PC-3 (cell line): ENCODE measurements around the gene LY6G5C. TPM values are rescaled to one million over a fixed set of nuclear protein-coding genes. Genes with fewer than 3 reads are reported as not detected.

Experiments
- ATAC-seq: fragments of 200-7000 bp; cut with Tn5 transposase; 2 replicates; pipeline ENCODE4 v1.9.1; 2020; ENCODE audit warnings: mild to moderate bottlenecking, moderate library complexity
- BruUV-seq: library from RNA; stranded (reverse); fragments of 400-500 nt; replicated peaks from 2 replicates; lab custom pipeline; 2021; lab: Mats Ljungman, UMichigan
- CTCF ChIA-PET: fragments of 300-600 bp; sonication (Branson Sonifier 250); formaldehyde crosslinking; loops from one replicate; lab custom pipeline; 2022; ENCODE audit warnings: antibody characterized with exemption; lab: Charles Lee
- POLR2A ChIA-PET: fragments of 300-600 bp; sonication (Branson Sonifier 250); formaldehyde crosslinking; loops from one replicate; lab custom pipeline; 2022; ENCODE audit warnings: antibody characterized with exemption; ENCODE audit not compliant: unreplicated experiment; lab: Charles Lee
- DNase-seq: peaks from one replicate; pipeline ENCODE4 v3.0.0-alpha.2; 2015
- H2AFZ ChIP-seq: fragments of 300-600 bp; sonication (generic); 2 replicates; pipeline ENCODE4 v1.6.0; 2016; ENCODE audit warnings: antibody characterized with exemption, low read length
- H3F3A ChIP-seq: fragments of 300-600 bp; sonication (generic); one replicate; pipeline ENCODE4 v1.6.0; 2017; ENCODE audit warnings: antibody characterized with exemption, low read length, control low read depth, mild to moderate bottlenecking; ENCODE audit not compliant: unreplicated experiment
- H3K27ac ChIP-seq: fragments of 300-600 bp; sonication (generic); 2 replicates; pipeline ENCODE4 v1.5.1; 2016; ENCODE audit warnings: mild to moderate bottlenecking, low read length
- H3K27me3 ChIP-seq: fragments of 300-600 bp; sonication (generic); 2 replicates; pipeline ENCODE4 v1.6.1; 2016; ENCODE audit warnings: low read length, mixed read lengths
- H3K36me3 ChIP-seq: fragments of 300-600 bp; sonication (generic); 2 replicates; pipeline ENCODE4 v1.6.1; 2016; ENCODE audit warnings: low read depth, mixed run types, low read length, mixed read lengths
- H3K4me1 ChIP-seq: fragments of 300-600 bp; sonication (generic); 2 replicates; pipeline ENCODE4 v1.5.1; 2016; ENCODE audit warnings: low read length; ENCODE audit not compliant: insufficient read depth
- H3K4me2 ChIP-seq: fragments of 300-600 bp; sonication (generic); 2 replicates; pipeline ENCODE4 v1.6.0; 2016; ENCODE audit warnings: low read length
- H3K4me3 ChIP-seq: fragments of 300-600 bp; sonication (generic); 2 replicates; pipeline ENCODE4 v1.5.1; 2016; ENCODE audit warnings: mild to moderate bottlenecking, low read length, mixed read lengths
- H3K79me2 ChIP-seq: fragments of 300-600 bp; sonication (generic); 2 replicates; pipeline ENCODE4 v1.6.1; 2017; ENCODE audit warnings: low read length, mixed read lengths
- H3K9ac ChIP-seq: fragments of 300-600 bp; sonication (generic); 2 replicates; pipeline ENCODE4 v1.6.0; 2016; ENCODE audit warnings: mild to moderate bottlenecking, low read length
- H3K9me2 ChIP-seq: fragments of 300-600 bp; sonication (generic); replicated peaks from 2 replicates; pipeline ENCODE4 v1.6.1; 2016; ENCODE audit warnings: mixed run types, low read length, mixed read lengths
- H3K9me3 ChIP-seq: fragments of 300-600 bp; sonication (generic); 2 replicates; pipeline ENCODE4 v1.6.1; 2016; ENCODE audit warnings: low read length, mixed read lengths
- H4K20me1 ChIP-seq: fragments of 300-600 bp; sonication (generic); 2 replicates; pipeline ENCODE4 v1.6.1; 2016; ENCODE audit warnings: low read length, mixed read lengths
- EZH2 ChIP-seq: fragments of 300-600 bp; sonication (generic); IDR thresholded peaks from one replicate; pipeline ENCODE4 v1.6.1; 2017; ENCODE audit warnings: antibody characterized with exemption, mild to moderate bottlenecking, low read length; ENCODE audit not compliant: unreplicated experiment
- EZH2phosphoT487 ChIP-seq: fragments of 300-600 bp; sonication (generic); IDR thresholded peaks from 2 replicates; pipeline ENCODE4 v1.6.1; 2018; ENCODE audit warnings: mild to moderate bottlenecking, antibody characterized with exemption, low read length, borderline replicate concordance
- intact Hi-C: fragments of 100-400 bp; cut with micrococcal nuclease; formaldehyde crosslinking; loops from 2 replicates; pipeline ENCODE4 v1.9.0; 2023
- total RNA-seq: library from RNA; depleted of rRNA; stranded (reverse); fragments of >200 nt; gene quantifications from 2 replicates; pipeline ENCODE4 v1.2.3, GENCODE V29; 2014
- TF ChIP-seq, protein P1 (sequence below): fragments of 300-600 bp; sonication (generic); conservative IDR thresholded peaks from 2 replicates; pipeline ENCODE4 v1.5.1; 2017; ENCODE audit warnings: antibody characterized with exemption, low read depth, mild to moderate bottlenecking, low read length

The LY6G5C gene
- total RNA-seq, 1 experiment from 2014 or later = 1.8 TPM

DNA sequence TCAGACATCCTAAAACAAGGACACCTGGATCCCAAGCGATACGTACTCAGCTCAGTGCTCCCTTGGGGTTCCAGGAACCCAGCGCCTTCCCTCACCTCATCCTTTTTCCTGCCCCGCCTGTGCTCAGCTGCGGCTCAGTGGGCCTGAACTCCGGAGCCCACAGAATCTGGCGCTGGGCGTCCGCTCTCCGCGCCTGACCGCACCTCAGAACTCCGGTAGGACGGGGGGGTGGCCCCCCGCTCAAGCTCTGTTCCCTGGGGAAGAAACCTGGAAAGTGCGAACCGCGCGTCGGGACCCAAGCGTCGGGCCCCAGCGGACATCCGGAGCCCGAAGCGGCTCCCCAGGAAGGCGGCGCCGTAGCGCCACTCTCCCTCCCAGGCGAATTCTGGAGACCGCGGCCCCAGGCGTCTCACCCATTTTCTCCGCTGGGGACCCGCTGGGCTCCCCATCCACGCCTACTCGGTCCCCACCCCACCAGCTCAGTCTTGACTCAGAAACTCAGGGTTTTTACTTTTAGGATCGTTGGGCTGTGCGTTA is 336 bp upstream of the LY6G5C start:
- peaks cover 16% of the 10 kb centered on the region for H3K4me1 ChIP-seq
- peak overlapping the region; percentile 10; the same call in 1 of the 2 replicates for H3K27ac ChIP-seq
- intact Hi-C loops = loop anchor here (10.0 kb wide), 2 partner anchors 154 to 184 kb away; partner anchors contain the start of gene NEU1
- peak overlapping the region; percentile 67 for H3K4me3 ChIP-seq
- TSS peak; percentile 69 for BruUV-seq
- H3K9ac ChIP-seq = peak overlapping the region; percentile 59
- no peaks in the 10 kb centered on the region for H3K79me2 ChIP-seq
- H4K20me1 ChIP-seq = no peaks in the 10 kb centered on the region
- ATAC-seq = peak; percentile 54
- POLR2A ChIA-PET = no interaction called here
- peak; percentile 48 for DNase-seq
- H3K27me3 ChIP-seq = no peaks in the 10 kb centered on the region
- TF ChIP-seq EZH2phosphoT487 = no peak
- TF ChIP-seq EZH2 = no peak
- TF ChIP-seq, protein P1, sequence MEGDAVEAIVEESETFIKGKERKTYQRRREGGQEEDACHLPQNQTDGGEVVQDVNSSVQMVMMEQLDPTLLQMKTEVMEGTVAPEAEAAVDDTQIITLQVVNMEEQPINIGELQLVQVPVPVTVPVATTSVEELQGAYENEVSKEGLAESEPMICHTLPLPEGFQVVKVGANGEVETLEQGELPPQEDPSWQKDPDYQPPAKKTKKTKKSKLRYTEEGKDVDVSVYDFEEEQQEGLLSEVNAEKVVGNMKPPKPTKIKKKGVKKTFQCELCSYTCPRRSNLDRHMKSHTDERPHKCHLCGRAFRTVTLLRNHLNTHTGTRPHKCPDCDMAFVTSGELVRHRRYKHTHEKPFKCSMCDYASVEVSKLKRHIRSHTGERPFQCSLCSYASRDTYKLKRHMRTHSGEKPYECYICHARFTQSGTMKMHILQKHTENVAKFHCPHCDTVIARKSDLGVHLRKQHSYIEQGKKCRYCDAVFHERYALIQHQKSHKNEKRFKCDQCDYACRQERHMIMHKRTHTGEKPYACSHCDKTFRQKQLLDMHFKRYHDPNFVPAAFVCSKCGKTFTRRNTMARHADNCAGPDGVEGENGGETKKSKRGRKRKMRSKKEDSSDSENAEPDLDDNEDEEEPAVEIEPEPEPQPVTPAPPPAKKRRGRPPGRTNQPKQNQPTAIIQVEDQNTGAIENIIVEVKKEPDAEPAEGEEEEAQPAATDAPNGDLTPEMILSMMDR = no peak
- H3K9me3 ChIP-seq = no peaks in the 10 kb centered on the region
- peak overlapping the region; percentile 83 for H2AFZ ChIP-seq
- peaks cover 4% of the 10 kb centered on the region for H3F3A ChIP-seq
- CTCF ChIA-PET = interaction anchor here (0.6 to 1.0 kb wide), 2 partner anchors 51 to 89 kb away, joined by 4 read pairs; no protein-coding TSS in a partner anchor
- H3K4me2 ChIP-seq = peak overlapping the region; percentile 85
- H3K36me3 ChIP-seq = no peaks in the 10 kb centered on the region
- H3K9me2 ChIP-seq = no peaks in the 10 kb centered on the region

DNA sequence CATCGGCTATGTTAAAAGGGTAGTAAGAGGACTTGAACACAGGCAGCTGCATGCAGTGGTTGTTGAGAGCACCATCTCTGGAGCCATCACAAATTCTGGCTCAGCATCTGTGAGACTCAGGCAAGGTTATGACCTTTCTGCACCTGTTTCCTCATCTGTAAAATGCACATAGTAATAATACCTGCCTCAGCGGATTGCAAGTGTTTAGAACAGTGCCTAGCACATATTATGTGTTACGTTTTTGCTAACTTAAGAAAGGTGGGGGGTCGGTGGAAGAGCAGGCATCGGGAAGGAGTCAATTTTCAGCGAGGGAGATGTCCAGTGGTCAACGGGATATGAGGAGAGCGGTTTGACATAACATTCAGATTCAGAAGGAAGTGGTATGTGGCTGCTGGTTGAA is 2.9 kb downstream of the LY6G5C start:
- CTCF ChIA-PET = no interaction called here
- POLR2A ChIA-PET = no interaction called here
- no peaks in the 10 kb centered on the region for H3K9me3 ChIP-seq
- H3K4me3 ChIP-seq = no peak overlapping the region
- BruUV-seq = no TSS peak
- H3K4me2 ChIP-seq = no peak overlapping the region
- H3K27me3 ChIP-seq = no peaks in the 10 kb centered on the region
- H3K9ac ChIP-seq = no peak overlapping the region
- no peak overlapping the region for H2AFZ ChIP-seq
- no peaks in the 10 kb centered on the region for H3K9me2 ChIP-seq
- H3K27ac ChIP-seq = no peak overlapping the region
- intact Hi-C loops = no loop called here
- DNase-seq (no peak), ATAC-seq (no peak)
- TF ChIP-seq EZH2phosphoT487 (no peak), EZH2 (no peak)
- TF ChIP-seq, protein P1 = no peak
- H3F3A ChIP-seq = peaks cover 4% of the 10 kb centered on the region
- no peaks in the 10 kb centered on the region for H4K20me1 ChIP-seq
- H3K79me2 ChIP-seq = no peaks in the 10 kb centered on the region
- H3K36me3 ChIP-seq = 0 out of 2 replicates have a peak, but pooled peaks cover 2% of the 10 kb centered on the region
- peaks cover 16% of the 10 kb centered on the region for H3K4me1 ChIP-seq

DNA sequence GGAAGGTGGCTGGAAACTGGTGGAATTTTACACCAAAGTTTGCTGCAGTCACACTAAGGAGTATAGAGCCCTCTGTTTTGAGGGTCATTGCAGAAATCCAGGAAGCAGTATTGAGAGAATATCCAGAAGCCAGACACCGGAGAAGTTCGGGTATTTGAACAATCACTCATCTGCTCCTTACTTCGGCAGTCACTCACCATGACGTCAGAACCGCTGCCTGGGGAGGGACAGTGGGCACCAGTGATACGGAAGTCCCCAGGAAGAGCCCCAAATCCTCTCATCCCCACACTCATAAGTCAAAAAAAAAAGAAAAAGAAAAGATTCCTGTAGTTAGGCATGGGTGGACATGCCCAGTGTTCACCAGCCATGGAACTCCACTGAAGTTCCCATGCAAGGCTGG is 4.0 kb downstream of the LY6G5C start:
- DNase-seq (peak; percentile 53), ATAC-seq (peak; percentile 23)
- Histone ChIP-seq H3K27me3 (no peaks in the 10 kb centered on the region), H4K20me1 (no peaks in the 10 kb centered on the region), H3K27ac (no peak overlapping the region), H3K9ac (no peak overlapping the region), H3K4me2 (peak overlapping the region; percentile 43; the same call in 1 of the 2 replicates), H3F3A (peaks cover 4% of the 10 kb centered on the region), H3K4me3 (no peak overlapping the region), H3K79me2 (no peaks in the 10 kb centered on the region), H2AFZ (no peak overlapping the region), H3K36me3 (peaks cover 6% of the 10 kb centered on the region; the same call in 1 of the 2 replicates), H3K9me3 (no peaks in the 10 kb centered on the region), H3K9me2 (no peaks in the 10 kb centered on the region), H3K4me1 (peaks cover 16% of the 10 kb centered on the region)
- intact Hi-C loops = no loop called here
- no TSS peak for BruUV-seq
- TF ChIP-seq, protein P1 = no peak
- TF ChIP-seq EZH2 (no peak), EZH2phosphoT487 (no peak)
- CTCF ChIA-PET = no interaction called here
- POLR2A ChIA-PET = no interaction called here
